Measurements from ENCODE around the gene EFNA5. TPM values are rescaled to one million over a fixed set of nuclear protein-coding genes. Genes with fewer than 3 reads are reported as not detected.

EFNA5 gene
- total RNA-seq, 1 experiment from 2014 or later, result 19.7 TPM

DNA sequence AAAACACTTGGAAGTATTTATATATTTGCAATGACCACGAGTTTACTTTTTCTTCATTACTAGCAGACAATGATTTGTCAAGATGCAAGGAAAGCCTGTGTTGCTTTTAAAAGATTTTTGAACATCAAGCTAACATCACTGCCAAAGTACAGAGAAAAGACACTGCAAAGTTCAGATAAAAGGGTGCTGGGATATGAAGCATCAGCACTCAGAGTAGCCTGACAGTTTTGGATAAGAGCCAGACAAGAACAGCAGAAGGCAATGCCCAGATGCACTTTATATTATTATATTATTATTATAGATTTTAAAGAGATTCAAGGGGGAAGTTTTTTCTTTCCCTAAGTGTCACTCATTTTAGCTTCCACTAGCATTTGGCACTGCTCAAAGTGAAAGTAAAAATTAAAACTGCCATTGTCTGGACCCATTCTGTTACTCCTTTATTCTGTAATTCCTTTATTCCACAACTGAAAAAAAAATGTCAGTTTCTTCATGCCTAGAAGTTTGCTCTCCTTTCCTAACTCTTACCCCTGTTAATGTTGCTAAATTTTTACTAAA lies 240.6 kb downstream of the EFNA5 start:
- no peak for DNase-seq (ENCODE audit: low spot score)

DNA sequence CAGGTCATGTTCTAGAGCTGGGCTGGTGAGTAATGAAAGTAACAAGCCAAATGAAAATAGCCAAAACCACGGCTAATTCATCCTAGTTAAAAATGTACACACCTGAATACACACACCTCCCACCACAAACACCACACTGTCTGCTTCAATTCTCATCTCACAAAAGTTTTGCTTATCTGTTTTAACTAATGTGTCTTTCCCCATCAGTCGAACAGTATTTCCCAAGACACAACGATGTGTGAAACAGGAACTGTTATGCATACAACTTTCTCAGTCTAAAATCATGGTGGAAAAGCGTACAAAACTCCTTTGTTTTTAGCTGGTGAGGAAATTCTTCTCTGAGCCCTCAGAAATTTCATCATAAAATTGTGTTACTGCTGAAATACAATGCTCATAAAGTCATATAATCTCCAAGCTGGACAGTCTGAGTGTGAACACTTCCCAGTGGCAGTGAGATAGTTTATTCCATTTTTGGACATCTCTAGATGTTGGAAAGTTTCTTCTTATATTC lies 242.4 kb downstream of the EFNA5 start:
- DNase-seq (ENCODE audit: low spot score), result no peak

DNA sequence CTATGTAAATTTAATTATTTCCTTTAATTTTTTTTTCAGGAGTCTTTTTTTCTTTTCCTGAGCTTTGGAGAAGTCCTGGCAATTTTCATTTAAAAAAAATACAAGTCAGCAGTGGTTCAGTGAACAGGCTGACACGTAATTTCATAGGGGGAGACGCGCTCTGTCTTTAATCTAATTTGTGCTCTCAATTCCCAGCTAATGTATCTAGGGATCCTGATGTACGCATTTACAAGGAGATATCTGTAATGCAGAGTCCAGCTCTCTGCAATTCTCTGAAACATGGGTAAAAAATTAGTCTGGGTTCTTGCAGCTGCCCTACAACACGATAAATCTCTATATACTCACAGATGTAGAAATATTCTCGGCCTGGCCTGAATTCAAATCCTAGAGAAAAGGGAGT lies 243.9 kb downstream of the EFNA5 start:
- DNase-seq (ENCODE audit: low spot score), result no peak

DNA sequence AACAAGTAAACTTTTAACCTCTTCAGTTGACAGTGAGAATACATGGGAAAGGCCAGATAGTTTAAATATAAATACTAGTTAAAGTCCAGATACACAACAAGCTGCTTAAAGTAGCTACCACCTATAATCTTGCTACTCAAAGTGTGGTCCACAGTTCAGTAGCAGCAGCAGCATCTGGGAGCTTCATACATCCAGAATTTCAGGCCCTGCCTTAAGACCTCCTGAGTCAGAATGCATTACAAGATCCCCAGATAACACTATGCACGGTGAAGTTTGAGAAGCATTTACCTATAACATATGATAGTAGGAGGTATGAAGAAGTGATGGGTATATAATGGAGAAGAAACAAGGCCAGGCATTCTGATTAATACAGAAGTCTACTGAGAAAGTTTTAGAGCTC lies 244.5 kb downstream of the EFNA5 start:
- no peak for DNase-seq (ENCODE audit: low spot score)

DNA sequence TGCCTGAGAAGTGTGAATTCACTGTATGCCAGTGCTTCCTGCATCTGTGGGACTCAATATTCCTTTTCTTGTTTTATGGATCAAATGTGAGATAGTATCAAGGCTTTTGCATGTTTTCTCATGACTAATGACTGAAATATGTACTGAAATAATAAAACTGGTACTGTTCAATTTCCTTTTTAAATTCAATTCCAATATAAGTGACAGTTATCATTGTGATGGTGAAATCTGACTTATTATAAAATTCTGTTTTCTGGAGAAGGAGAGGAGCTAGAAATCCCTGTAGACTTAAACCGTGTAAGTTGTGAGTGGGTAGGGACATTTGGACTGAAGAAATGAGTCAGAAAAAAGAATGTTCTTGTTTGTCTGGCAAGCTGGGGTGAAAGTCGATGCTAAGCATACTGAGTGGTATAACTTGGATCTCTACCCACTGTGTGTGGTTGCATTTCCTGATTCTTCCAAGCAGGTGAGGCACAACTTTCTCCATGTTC lies 245.2 kb downstream of the EFNA5 start:
- DNase-seq (ENCODE audit: low spot score), result peak; percentile 83

DNA sequence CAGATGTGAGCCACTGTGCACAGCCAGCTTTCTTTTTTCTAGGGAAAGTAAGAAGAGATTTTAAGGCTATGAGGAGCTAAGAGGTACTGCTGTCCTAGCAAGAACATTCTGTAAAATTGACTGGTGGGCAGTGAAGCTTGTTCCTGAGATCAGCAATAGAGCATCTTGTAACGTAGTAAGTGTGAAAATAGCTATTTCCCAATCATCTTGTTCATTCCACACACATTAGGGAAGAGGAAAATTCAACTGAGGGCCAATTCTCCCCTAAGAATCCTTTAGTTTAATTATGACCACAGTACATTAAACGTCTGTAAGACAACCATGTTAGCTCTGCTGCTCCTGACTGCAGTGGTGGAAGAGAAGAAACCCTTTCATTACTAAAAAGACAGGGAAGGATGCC lies 246.2 kb downstream of the EFNA5 start:
- no peak for DNase-seq (ENCODE audit: low spot score)

DNA sequence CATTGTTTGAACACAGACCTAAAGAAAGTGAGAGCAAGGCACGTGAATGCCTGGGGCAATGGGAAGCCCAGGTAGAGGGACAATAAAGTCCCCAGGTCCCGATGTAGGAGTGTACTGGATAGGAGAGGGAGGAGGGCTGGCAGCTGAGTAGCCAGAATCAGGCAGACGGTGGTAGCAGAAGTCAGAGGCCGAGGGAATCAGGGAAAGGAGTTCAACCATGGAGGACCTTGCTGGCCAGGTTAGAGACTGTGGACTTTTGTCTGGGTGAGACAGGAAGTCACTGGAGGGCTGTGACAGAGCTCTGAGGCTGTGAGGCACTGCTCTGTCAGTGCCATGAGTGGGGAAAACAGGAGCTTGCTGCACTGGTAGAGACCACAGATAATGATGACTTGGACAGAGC lies 248.2 kb downstream of the EFNA5 start:
- no peak for DNase-seq (ENCODE audit: low spot score)

DNA sequence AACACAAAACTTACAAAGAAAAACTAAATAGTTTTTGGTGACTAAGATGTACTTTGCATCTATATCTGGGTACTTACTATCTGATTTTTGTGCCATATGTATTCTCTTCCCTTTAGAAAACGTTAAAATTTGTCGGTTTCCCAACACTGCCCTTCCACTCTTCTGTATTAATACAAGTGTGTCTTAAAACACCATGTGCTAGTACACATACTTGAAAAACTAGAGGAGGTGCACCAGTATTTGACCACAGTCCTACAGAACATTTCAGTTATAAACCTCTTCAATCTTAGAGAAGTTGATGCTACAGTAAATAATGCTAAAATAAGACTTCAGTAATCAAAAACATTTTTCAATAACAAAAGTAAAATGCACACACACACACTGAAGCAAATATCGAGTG lies 251.2 kb downstream of the EFNA5 start:
- DNase-seq (ENCODE audit: low spot score), result no peak

DNA sequence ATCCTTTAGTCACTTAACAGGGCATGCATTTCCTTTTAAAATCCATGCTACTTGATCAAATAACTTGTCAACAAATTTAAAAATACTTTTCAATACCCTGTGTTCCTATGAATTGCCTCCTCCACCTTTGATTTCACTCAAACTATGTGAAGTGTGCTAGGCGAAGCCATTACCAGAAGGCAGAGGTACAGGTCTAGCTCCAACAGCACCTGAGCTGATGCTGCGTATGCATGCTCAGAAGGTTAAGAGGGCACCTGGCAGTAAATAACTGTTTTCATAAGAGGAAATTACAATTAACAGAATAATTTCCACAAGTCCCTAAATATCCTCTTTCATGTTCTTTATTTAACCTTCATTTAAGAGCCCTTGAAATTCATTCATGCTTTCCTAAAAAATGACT lies 251.8 kb downstream of the EFNA5 start:
- DNase-seq (ENCODE audit: low spot score), result no peak

DNA sequence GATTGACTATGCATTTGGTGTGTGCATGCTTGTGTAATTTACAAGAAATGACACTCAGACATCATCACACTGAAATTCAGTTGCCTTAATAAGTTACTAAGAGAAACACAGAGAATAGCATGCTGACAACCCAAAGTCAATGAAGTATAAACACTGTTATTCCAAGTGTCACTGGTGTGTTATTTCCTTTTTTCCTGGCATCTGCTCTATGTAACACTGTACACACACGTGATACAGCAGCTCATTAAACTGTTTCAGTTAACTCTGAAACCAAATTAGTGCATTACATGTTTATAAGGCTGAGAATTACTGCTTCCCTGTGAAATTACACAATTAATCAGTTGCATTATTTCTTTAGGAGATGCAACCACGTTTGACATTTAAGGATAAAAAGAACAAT lies 252.7 kb downstream of the EFNA5 start:
- no peak for DNase-seq (ENCODE audit: low spot score)

DNA sequence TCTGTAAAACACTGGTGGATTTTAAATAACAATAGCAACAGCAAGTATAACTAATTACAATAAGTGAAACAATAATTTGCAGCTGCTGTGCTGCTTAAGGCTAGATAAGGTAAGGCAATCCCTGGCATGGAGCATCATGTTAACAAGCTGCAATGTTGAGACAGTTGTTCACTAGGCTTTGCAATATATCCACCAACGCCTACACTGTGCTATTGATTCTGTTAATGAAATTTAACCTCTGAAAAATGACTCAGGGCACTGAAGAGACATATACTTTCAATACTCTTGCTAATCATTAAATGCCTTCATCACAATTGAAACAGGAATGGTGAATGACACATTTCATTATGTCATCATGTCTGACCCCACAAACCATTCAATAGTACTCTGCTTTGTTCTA lies 255.0 kb downstream of the EFNA5 start:
- DNase-seq (ENCODE audit: low spot score), result no peak

DNA sequence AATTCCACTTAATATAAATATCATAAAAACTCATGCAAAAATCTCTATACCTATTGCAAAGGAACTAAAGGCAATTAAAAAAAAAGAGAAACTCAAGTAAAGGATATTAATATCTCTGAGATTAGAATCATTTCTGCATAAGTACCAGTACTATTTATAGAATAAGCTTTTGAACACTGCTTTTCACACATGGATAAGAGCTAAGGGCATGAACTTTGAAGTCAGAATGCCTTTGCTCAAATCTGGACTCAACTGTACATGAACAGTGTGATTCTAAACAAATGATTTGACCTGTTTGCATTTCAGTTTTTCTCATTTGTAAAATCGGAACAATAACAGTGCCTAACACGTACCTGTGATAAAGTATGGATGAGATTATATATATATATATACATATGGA lies 255.9 kb downstream of the EFNA5 start:
- no peak for DNase-seq (ENCODE audit: low spot score)

DNA sequence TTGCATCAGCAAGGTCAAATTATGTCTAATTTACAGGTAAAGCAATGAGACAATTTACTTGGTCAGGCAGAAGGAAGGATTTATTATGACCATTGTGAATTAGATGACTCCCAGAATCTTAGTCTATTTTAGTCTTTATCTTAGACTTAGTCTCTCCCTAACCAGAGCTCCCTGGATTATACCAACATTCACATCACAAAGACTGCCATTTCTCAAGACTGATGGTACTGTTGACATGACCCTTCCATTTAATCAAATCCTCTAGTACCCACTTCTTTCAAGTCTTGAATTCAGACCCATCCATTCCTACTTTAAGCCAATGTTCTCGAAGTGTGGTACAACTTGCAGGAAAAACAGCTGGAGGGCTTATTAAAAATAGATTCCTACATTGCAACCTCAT lies 257.0 kb downstream of the EFNA5 start:
- DNase-seq (ENCODE audit: low spot score), result no peak

DNA sequence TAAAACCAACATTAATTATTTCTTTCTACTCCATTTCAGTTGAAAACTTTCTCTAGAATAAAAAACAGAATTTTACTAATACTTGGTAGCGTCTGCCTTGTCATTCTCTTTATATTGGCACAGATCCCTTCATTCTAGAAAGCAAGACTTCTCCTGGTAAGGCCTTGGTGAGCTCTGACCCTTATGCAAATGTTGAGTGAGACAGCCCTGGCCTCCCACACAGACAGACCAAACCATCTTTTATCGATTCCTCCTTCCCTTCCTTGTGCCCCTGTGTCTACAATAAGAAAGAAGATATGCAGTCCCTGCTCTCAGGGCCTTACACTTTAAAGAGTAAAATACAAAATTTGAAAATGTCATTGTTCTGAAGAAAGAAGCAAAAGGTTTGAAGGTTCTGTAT lies 262.2 kb downstream of the EFNA5 start:
- DNase-seq (ENCODE audit: low spot score), result no peak

DNA sequence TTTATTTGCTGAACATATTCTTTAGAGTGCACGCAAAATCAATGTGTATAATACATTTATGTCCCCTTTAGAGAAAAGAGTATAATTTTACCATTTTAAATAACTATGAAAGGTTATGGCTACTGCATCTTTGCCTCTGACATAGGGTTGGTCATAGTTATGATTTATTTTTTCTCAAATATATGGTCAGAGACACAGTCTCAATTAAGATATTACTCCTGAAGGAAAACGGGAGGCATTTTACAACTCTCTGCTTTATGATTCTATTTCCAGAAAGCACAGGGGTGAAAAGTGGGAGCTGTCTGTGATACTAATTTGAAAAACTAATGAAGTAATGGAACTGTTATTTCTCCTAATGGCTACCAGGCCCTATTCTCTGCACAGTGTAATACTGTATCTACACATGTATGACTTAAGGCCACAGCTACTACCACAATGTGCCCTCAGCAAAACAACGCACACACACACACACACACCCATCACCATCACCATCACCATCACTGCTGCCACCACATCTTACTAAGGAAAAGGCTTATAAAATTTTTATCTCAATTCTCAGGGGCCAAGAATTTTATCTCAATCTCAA lies 262.9 kb downstream of the EFNA5 start:
- no peak for DNase-seq (ENCODE audit: low spot score)

DNA sequence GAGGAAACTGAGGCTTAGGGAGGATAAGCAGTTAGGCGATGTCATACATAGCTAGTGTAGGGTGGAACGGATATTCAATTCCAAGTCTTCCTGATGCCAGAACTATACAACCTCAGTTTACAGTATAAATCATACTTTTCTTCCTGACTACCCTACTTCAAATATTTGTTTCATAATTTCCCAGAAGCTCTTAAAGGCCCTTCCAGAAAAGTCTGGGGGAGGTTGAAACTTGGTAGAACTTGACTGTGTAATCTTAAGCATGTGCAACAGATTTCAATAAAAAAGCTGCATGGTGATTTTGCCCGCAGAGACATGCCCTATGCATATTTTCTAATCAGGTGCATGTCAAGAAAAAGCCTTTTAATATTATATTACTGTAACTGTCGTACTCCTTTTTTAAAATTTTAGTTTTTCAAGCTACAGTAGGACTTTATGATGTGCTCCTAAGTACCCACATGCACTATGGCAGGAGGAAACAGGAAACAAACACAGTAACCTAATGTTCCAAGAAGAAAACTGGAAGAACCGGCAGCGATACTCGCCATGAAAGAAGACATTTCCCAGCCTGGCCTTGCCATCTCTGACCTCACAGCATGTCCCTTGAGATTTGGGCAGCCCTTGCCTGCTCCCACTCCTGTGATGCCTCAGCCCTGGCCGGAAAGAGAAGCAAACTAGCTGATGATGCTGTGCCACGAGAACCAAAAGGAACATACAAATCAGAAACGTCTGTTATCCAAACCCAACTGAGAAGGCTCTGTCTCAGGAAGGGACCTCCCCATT lies 266.0 kb downstream of the EFNA5 start:
- no peak for DNase-seq (ENCODE audit: low spot score)

DNA sequence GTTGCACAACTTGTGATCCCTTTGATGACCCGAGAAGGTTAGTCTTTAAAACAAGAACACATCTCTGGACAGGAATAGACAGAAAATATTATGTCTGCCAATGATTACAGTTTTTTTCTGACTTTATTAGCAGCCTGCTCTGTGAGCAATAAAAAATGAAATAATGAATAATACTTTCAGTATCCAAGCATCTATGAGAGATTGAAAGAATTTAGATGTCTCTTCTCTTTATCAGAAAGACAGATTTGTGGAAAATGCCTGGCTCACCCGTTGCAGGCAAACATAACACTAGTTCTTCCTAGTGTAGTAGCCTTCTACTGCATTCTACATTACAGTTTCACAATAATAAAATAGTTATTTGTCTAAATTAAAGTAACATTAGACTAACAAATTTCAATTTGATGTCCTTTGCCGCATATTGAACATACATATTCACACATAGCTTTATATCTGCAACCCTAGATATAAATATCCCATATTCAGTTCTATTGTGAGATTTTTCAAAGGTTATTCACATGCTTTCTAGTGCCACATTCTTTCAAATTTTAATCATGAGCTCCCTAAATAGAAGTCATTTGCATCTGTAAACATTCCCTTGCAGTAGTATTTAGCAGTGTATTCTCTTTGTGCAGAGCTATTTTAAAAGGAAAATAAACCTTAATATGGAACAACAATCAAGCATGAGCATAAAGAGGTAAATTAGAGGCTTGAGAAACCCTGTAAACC lies 267.3 kb downstream of the EFNA5 start:
- no peak for DNase-seq (ENCODE audit: low spot score)

DNA sequence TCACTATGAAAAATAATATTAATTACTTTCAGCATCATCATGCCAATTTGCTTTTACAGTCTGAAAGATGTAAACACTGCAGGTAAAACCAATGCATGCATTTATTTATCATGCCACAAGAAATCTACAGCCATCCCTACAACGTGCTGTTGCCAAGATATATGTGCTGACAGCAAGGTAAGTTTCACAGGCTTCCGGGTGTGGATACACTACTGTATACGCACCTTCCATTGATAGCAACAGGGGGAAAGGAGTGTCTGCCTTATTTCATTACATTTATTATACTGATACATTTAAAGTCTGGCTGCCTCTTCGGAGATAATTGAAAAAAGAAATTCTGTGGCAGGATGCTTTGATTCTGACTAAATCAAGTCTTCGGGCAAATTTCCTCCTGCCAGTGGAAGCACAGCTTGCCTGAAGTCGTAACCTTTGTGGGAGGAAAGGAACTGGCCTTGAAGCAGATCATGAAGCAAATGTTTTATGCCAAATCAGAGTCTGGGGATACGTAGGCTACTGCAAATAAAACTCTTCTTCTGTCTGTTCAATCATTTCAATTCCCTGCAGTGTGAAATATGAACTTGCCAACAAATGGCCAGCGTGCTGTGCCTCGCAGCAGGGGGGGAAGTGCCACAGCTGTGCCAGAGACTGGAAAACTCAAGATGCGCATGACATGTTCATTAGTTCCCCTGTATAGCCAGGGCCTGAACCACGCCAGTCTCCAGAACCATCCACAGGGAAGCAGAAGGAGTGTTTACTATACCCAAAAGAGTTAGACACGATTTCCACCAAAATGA lies 268.1 kb downstream of the EFNA5 start:
- DNase-seq (ENCODE audit: low spot score), result no peak

DNA sequence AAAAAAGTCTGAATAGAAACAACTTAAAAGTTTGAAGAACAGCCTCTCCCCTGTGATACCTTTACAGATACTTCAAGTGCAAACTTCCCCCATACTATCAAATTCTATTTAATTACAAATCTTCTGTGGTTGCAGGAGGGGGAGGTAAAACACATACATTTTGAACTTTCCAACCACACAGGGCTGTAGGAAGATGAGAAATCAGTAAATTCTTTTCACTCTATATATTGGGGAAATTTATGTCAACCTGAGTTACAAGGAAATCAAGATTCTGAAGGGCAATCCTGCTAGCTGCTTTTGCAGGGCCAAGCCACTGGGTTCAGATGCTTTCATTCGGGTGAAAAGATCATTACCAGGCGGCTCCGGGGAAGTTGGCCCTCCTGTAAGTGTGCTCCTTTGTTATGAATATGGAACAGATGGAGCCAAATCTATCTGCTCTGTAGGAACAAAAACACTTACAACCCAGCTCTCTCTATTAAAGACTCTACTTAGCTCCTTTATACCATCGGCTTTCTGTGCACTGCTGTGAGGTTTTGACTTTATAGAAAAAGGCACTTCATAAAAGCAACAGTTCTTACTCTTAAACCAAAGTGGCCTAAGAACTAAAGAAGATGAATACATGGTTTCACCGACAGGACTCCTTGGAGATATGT lies 269.1 kb downstream of the EFNA5 start:
- no peak for DNase-seq (ENCODE audit: low spot score)

DNA sequence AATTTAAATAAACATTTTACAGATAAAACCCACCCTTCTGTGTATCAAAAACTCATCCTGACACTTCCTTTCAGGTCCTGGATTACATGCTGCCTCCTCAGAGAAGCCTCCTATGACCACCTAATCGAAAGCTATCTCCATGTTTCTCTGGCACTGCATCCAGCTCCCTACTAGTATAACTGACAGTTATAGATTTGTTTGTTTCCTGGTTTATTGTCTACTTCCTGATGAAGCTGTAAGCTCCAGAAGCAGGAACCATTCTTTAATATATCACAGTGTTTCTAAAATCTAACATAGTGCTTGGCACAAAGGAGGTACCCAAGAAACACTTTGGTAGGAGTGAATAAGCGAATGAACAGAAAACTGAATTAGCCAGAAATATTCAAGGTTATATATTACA lies 270.4 kb downstream of the EFNA5 start:
- DNase-seq (ENCODE audit: low spot score), result no peak

DNA sequence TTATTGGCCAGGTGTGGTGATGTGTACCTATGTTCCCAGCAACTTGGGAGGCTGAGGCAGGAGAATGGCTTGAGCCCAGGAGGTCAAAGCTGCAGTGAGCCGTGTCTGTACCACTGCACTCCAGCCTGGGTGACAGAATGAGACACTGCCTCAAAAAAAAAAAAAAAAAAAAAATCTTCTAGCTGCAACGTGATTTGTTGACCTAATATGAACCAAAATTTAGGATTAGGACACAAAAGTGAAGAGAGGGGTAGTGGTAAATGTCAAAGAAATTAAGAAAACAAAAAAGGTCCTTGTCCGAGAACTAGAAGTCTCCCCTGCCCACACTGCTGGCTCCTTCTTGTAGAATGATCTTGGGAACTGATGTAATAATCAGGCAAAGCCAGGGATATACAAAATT lies 272.0 kb downstream of the EFNA5 start:
- no peak for DNase-seq (ENCODE audit: low spot score)

Measured in H4 (cell line).